ENCODE measurements around the gene PRKAR1B.

DNA sequence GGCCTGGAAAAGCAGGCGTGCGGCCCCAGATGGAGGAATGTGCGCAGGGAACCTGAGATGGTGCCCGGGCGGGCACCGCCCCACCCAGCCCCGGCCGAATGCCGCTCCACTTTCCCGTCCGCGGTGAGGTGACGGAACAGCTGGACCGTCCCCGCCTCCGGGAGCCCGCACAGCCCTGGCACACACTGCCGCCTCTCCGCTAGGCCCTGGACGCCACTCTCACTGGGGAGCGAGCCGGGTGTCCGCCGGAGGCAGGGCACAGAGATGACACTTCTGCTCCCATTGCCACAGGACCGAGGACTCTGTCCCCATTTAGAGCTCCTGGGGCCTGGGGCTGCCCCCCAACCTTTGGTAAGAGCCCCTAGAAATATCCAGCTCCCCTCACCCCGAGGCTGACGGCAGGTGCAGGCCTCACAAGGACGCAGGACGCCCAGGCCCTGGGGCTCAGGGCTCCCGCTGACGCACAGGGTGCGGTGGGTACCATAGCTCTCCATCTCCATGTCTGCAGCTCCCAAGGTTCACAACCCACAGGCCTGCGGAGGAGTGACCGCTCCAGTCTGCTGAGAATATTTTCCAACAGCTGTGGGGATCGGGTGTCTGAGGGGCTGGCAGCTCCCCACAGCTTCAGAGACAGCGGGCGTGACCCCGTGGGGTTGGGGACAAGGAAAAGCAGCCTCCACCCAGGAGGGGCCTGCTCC lies 155.2 kb downstream of the PRKAR1B start:
- TF ChIP-seq, protein P1, sequence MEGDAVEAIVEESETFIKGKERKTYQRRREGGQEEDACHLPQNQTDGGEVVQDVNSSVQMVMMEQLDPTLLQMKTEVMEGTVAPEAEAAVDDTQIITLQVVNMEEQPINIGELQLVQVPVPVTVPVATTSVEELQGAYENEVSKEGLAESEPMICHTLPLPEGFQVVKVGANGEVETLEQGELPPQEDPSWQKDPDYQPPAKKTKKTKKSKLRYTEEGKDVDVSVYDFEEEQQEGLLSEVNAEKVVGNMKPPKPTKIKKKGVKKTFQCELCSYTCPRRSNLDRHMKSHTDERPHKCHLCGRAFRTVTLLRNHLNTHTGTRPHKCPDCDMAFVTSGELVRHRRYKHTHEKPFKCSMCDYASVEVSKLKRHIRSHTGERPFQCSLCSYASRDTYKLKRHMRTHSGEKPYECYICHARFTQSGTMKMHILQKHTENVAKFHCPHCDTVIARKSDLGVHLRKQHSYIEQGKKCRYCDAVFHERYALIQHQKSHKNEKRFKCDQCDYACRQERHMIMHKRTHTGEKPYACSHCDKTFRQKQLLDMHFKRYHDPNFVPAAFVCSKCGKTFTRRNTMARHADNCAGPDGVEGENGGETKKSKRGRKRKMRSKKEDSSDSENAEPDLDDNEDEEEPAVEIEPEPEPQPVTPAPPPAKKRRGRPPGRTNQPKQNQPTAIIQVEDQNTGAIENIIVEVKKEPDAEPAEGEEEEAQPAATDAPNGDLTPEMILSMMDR (IDR thresholded peaks at IDR 0.05): no peak
- no peak for TF ChIP-seq POLR2A (IDR thresholded peaks at IDR 0.05)
